Measurements from ENCODE around the gene NXNL1.
"Not testable (repeated sequence)": the region's sequence is repeated elsewhere in the genome, so short reads cannot be mapped to it uniquely, and the experiment has no call there.

Gene NXNL1

DNA sequence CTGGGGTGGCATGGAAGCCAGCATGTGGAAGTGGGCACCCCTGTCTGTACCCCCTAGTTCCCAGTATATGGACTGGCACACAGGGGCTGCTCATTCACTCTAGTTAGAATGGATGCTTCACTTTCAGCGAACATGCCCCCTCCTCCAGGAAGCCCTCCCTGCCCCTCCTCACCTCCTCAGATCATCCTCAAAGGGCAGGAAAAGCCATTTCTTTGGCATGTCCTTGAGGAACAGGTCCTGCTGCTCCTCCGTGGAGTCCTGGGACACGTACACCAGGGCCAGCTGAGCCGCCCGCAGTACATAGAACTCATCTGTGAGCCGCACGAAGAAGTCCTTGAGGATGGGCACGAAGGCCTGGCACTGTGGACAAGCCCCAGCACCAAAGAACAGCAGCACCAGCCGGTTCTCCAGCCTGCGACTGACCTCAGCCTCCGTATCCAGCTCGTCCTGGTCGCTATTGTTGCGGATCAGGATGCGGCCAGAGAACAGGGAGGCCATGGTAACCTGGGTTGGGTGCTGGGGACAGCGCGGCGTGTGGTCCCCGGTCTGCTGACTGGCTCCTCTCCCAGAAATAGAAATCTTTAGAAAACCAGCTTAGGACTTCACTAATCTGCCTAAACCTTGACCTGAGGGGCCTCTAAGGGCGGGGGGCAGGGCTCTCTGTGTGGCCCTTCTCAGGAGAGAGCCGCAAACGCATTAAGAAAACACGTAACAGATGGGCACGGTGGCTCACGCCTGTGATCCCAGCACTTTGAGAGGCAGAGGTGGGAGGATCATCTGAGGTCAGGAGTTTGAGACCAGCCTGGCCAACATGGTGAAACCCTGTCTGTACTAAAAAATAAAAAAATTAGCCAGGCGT lies at the start of gene NXNL1:
Gene NXNL1, minus strand, starts transcription at position 555 of the 859 bp plus-strand sequence. Its CDS starts 57 bp downstream, at position 498.
- DNase-seq (ENCODE audit: low read depth), result no peak

DNA sequence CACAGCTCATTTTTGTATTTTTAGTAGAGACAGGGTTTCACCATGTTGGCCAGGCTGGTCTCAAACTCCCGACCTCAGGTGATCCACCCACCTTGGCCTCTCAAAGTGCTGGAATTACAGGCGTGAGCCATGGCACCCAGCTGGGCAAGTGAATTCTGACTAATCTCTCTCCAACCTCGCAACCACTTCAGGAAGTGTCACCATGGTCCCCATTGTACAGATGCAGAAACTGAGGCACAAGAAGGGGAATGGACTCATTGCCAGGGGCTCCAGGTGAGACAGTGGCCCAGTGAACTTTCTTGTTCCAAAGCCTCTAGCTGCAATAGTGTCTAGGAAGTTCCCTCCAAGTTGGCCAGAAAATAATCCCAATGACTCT lies 47.8 kb upstream of the NXNL1 start:
- not testable (repeated sequence) for DNase-seq (ENCODE audit: low read depth)

DNA sequence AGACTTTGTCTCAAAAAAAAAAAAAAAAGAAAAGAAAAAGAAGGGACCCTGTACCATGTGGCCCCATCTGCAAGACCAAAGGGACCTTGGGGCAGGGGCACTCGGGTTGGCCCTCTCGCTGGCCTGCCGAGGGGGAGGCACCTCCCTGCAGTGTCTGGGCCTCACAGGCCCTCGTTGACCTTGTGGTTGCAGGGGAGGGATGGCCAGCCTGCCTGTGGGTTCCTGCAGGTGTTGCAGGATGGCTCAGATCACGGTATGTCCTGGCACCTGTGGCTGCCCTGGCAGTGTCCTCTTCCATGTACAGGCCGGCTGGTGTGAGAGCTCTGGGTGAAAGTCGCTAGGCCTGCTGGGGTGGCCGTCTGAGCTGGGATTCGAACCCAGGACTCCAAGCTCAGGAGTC lies 46.0 kb upstream of the NXNL1 start:
- DNase-seq (ENCODE audit: low read depth), result no peak

DNA sequence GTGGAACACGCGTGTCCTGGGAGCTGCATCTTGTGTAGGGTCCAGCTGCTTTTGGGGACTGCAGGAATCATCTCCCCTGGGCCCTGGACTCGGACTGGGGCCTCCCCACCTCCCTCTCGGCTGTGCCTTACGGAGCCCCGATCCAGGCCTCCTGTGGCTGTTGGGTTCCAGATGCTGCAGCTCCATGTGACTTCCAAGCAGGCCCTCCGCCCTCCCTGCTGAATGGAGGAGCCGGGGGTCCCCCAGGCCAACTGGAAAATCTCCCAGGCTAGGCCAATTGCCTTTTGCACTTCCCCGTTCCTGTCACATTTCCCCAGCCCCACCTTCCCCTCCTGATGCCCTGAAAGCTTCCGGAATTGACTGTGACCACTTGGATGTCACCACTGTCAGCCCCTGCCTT lies 44.5 kb upstream of the NXNL1 start:
- no peak for DNase-seq (ENCODE audit: low read depth)

GRCh38 chr19:17504456-17504855 lies 43.7 kb upstream of the NXNL1 start:
- no peak for DNase-seq (ENCODE audit: low read depth)

DNA sequence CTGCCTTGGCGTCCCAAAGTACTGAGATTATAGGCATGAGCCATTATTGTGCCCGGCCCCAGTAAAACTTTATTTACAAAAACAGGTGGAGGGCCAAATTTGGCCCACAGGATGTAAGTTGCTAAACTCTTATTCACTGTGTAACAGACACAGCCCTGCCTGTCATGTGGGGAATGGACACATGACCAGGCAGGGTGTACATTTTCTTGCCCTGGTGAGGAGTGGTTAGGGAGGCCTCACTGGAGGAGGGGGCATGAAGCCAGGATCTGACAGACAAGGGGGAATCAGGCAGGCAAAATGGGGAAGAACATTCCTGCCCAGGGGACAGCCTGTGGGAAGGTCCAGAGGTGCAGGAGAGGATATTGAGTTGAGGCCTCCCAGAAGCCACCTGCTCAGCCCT lies 43.3 kb upstream of the NXNL1 start:
- no peak for DNase-seq (ENCODE audit: low read depth)

GRCh38 chr19:17503240-17503639 lies 42.5 kb upstream of the NXNL1 start:
- DNase-seq (ENCODE audit: low read depth), result no peak

- no peak for DNase-seq (ENCODE audit: low read depth)
Measured at GRCh38 chr19:17500447-17501198, 39.9 kb upstream of the NXNL1 start.

DNA sequence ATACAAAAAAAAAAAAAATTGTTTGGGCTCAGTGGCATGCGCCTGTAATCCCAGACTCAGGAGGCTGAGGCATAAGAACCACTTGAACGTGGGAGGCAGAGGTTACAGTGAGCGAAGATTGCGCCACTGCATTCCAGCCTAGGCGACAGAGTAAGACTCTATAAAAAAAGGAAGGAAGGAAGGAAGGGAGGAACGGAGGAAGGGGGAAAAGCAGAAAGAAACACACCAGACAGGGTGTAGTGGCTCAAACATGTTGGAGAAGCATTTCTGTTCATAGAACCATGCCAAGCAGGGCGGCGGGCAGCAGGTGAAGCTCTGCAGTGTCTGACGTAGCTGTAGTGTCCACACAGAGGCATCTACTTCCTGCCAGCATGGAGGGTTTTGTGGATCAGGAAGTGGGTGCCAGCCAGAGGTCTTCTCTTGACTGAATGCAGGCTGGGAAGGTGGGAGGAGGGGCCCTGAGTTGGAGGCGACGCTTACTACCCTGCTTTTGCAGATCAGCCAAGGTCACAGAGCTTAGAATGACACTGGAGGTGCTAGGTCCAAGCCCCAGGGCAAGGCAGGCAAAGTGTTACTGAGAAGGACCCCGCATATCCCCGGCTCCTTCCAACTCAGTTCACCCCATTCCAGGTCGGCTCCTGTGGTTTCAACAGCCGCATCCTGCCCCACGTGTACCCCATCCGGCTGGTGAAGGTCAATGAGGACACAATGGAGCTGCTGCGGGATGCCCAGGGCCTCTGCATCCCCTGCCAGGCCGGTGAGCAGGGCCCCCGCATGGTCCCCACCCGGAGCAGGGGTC lies 39.1 kb upstream of the NXNL1 start:
- no peak for DNase-seq (ENCODE audit: low read depth)

DNA sequence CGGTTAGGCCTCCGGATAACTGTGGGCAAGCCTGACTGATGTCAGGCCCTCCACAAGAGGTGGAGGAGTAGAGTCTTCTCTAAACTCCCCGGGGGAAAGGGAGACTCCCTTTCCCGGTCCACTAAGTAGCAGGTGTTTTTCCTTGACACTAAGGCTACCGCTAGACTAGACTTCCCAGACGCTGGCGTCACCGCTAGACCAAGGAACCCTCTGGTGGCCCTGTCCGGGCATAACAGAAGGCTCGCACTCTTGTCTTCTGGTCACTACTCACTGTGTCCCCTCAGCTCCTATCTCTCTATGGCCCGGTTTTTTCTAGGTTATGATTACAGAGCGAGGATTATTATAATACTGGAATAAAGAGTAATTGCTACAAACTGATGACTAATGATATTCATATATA lies 38.3 kb upstream of the NXNL1 start:
- not testable (repeated sequence) for DNase-seq (ENCODE audit: low read depth)

DNA sequence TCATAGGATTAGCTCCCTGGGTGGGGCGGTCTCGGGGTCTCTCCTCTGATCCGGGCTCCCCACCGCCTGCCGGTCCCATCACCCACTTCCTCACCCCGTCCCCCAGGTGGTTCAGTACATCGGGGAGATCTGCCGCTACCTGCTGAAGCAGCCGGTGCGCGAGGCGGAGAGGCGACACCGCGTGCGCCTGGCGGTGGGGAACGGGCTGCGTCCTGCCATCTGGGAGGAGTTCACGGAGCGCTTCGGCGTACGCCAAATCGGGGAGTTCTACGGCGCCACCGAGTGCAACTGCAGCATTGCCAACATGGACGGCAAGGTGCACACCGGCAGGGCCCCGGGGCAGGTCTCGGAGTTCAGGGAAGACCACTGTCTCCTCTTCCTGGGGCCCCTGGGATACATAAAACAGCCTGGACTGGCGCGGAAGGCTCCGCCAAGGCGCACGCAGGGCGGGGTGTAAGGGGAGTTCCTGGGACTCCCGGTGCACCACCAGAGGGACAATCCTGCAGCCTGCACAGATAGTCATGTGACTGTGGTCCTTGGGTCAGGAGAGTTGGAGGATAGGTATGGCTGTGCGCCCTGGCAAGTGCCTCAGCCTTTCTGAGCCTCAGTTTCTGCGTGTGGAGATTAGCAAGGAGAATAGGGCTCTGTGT lies 36.5 kb upstream of the NXNL1 start:
- no peak for DNase-seq (ENCODE audit: low read depth)

DNA sequence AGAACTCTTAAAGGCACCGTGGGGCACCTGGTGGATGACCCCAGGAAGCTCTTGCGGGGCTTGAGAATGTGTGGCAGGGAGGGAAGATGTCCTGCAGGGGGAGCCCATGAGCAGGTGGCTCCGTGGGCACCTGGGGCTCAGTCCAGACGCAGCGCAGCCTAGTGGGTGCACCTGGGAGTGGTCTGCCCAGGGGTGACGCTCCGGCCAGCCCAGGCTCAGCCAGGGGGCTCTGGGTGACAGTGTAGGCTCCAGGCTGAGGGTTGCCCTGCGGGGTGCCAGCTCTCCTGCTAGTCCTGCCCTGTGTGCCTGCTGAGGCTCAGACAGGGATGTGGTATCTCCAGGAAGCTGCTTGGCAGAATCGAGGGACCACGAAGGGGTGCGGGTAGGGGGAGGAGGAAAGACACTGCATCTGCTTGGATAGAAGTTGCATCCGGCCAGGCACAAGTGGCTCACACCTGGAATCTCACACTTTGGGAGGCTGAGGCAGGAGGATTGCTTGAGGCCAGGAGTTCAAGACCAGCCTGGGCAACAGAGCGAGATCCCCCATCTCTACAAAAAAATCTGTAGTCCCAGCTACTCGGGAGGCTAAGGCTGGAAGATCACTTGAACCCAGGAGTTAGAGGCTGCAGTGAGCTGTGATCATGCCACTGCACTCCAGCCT lies 35.7 kb upstream of the NXNL1 start:
- peak; percentile 45 for DNase-seq (ENCODE audit: low read depth)

GRCh38 chr19:17495639-17496296 lies 35.0 kb upstream of the NXNL1 start:
- no peak for DNase-seq (ENCODE audit: low read depth)

DNA sequence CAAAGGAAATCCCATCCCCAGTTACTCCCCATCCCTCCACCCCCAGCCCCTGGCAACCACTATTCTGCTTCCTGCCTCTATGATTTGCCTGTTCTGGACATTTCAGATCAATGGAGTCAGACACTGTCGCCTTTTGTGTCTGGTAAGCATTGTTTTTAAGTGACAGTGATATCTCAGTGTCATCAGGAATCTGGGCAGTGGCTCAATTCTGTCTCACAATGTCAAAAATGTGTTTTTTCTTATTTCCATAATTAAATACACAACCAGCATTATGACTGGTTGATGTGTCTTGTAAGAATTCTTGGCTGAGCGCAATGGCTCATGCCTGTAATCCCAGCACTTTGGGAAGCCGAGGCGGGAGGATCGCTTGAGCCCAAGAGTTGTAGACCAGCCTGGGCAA lies 30.6 kb upstream of the NXNL1 start:
- DNase-seq (ENCODE audit: low read depth), result no peak

DNA sequence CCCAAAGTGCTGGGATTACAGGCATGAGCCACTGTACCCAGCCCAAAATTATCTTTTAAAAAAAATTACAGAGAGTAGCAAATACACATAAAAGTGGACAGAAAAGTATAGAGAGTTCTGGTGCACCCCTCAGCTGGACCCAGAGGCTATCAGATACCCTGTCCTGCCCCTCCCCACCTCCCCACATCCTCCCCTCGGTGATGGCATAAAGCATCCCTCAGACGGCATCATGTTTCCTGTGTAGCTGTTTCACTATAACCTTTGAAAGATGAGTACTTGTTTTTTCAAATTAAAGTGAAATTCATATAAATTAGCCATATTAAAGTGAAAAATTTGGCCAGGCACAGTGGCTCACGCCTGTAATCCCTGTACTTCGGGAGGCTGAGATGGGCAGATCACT lies 29.7 kb upstream of the NXNL1 start:
- peak; percentile 36 for DNase-seq (ENCODE audit: low read depth)

- no peak for DNase-seq (ENCODE audit: low read depth)
Measured at GRCh38 chr19:17489392-17490030, 28.8 kb upstream of the NXNL1 start.

DNA sequence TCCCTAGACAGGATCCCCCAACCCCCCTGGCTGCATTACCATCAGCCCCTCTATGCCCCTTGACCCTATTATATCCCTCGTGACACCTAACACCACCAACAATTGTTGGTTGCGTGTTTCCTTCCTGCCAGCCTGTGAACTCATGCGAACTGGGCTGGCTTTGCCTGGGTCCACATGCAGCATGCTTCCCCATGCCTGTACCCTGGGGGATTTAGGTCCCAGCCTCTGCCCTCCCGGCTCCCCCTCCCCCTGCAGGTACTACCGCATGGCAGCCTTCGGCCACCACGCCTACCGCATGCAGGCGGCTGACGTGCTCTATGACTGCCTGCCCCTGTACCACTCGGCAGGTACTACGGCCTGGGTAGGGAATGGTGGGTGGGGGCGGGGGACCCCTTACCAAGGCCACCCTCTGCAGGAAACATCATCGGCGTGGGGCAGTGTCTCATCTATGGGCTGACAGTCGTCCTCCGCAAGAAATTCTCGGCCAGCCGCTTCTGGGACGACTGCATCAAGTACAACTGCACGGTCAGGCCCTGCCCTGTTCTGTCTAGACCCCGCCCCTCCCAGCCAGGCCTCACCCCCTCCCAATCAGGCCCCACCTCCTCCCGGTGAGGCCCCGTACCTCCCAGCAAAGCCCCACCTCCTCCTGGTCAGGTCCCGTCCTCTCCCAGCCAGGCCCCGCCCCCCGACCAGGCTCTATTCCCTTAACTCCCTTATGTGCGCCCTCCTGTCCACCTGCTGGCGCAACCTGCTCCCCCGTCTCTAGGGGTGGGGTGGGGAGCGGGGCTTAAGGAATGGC lies 28.1 kb upstream of the NXNL1 start:
- peak; percentile 68 for DNase-seq (ENCODE audit: low read depth)

GRCh38 chr19:17487284-17488121 lies 26.8 kb upstream of the NXNL1 start:
- DNase-seq (ENCODE audit: low read depth), result no peak
